NB4 (cell line): ENCODE measurements around the gene FABP3.

Experiments used
- MAX ChIP-seq: IDR thresholded peaks from 2 replicates; pipeline ENCODE4 v1.6.1; 2011; ENCODE audit warnings: low read depth, low read length
- POLR2A ChIP-seq: IDR thresholded peaks from 2 replicates; pipeline ENCODE4 v1.6.1; 2011; ENCODE audit warnings: mild to moderate bottlenecking; ENCODE audit not compliant: insufficient read length; ENCODE audit errors: extremely low read depth
- TF ChIP-seq, protein P1 (sequence below): IDR thresholded peaks from one replicate; pipeline ENCODE4 v1.5.1; 2012; ENCODE audit warnings: low read depth, low read length

GRCh38 chr1:31396633-31397351 is 23.9 kb upstream of the FABP3 start:
- TF ChIP-seq MAX (peak; percentile 69; the same call in 1 of the 2 replicates), POLR2A (no peak)
- TF ChIP-seq, protein P1, sequence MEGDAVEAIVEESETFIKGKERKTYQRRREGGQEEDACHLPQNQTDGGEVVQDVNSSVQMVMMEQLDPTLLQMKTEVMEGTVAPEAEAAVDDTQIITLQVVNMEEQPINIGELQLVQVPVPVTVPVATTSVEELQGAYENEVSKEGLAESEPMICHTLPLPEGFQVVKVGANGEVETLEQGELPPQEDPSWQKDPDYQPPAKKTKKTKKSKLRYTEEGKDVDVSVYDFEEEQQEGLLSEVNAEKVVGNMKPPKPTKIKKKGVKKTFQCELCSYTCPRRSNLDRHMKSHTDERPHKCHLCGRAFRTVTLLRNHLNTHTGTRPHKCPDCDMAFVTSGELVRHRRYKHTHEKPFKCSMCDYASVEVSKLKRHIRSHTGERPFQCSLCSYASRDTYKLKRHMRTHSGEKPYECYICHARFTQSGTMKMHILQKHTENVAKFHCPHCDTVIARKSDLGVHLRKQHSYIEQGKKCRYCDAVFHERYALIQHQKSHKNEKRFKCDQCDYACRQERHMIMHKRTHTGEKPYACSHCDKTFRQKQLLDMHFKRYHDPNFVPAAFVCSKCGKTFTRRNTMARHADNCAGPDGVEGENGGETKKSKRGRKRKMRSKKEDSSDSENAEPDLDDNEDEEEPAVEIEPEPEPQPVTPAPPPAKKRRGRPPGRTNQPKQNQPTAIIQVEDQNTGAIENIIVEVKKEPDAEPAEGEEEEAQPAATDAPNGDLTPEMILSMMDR: peak; percentile 60
